PFSK-1 (cell line): ENCODE measurements around the gene PRPF8.

ENCODE experiments used
- POLR2AphosphoS5 ChIP-seq: IDR thresholded peaks from 2 replicates; pipeline ENCODE4 v1.6.1; 2012; ENCODE audit warnings: low read depth, mild to moderate bottlenecking, control low read depth, low read length, moderate library complexity
- REST ChIP-seq, 2 experiments: IDR thresholded peaks; 2 replicates each; pipeline versions ENCODE4 v1.6.1 to v1.8.0; 2011 to 2012; ENCODE audit warnings: low read depth in 2 of 2, low read length in 2 of 2, control low read depth in 1 of 2, inconsistent platforms in 1 of 2, mild to moderate bottlenecking in 1 of 2, moderate library complexity in 1 of 2; ENCODE audit not compliant: insufficient read depth in 1 of 2
- SIN3A ChIP-seq: IDR thresholded peaks from 2 replicates; pipeline ENCODE4 v1.6.1; 2012; ENCODE audit warnings: mild to moderate bottlenecking, low read length, moderate library complexity, borderline replicate concordance; ENCODE audit not compliant: insufficient read depth
- TAF1 ChIP-seq: IDR thresholded peaks from 2 replicates; pipeline ENCODE4 v1.6.1; 2012; ENCODE audit warnings: low read length, control low read depth, borderline replicate concordance; ENCODE audit not compliant: insufficient read depth

- TF ChIP-seq REST (IDR thresholded peaks at IDR 0.05; ENCODE audit: insufficient read depth in 1 of 2, low read depth in 2 of 2, low read length in 2 of 2) (no peak), POLR2AphosphoS5 (no peak), SIN3A (no peak), TAF1 (no peak)
Observed at GRCh38 chr17:1651559-1651844, 33.2 kb downstream of the PRPF8 start.
